Inferior parietal cortex (tissue), 1 donor: ENCODE measurements around the gene TENT5A.
A peak's percentile ranks its signal among the peaks of the same experiment; 100 is the strongest.

Experiments
- DNase-seq: peaks from one replicate; pipeline ENCODE4 v3.0.0-alpha.2; 2016; ENCODE audit errors: extremely low spot score

The TENT5A gene

DNA sequence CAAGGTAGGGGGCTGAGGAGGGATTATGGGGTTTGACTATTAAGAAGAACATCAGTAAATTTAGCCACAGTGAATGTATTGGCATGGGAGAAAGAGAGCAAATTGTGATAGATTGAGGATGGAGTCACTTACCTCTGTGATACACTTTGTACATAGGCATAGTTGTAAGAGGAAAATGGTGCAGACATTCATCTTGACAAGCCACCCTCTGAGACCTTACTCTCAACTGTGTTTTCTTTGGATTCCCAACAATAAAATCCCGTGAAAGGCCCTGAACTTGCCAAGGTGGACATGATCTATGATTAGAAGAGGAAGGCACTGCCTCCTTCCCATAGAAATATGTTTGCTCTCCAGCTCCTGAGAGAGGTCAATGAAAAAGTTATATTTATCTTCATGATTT is 18.6 kb upstream of the TENT5A start:
- DNase-seq = no peak

DNA sequence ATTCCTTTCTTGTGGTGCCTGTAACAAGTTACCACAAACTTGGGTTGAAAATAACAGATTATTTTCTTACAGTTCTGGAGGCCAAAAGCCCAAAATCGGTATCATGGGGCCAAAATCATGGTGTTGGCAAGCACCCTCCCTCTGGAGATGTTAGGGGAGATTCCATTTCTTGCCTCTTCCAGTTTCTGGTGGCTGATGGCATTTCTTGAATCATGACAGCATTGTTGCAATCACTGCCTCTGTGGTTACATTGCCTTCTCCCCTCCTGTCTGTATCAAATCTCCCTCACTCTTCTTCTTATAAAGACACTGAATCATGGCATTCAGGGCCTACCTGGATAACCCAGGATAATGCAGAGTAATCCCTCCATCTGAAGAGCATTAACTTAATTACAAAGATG is 17.9 kb upstream of the TENT5A start:
- DNase-seq = no peak

DNA sequence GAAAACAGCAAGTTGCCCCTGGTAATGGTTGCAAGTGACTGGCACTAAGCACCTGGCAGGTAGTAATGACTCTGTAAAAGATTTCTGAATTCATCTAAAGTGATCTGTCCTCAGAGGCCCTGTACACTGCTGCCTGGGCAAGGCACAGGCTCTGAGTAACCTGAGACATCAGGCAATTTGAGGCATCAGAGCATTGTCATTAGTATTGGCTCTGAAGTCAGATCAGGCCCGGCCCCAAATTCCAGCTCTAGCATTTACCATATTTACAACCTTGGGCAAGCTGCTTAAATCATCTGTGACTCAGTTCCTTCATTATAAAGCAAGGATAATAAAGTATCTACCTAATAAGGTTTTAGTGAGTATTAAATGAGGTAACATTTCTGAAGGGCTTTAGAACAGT is 17.3 kb upstream of the TENT5A start:
- no peak for DNase-seq

DNA sequence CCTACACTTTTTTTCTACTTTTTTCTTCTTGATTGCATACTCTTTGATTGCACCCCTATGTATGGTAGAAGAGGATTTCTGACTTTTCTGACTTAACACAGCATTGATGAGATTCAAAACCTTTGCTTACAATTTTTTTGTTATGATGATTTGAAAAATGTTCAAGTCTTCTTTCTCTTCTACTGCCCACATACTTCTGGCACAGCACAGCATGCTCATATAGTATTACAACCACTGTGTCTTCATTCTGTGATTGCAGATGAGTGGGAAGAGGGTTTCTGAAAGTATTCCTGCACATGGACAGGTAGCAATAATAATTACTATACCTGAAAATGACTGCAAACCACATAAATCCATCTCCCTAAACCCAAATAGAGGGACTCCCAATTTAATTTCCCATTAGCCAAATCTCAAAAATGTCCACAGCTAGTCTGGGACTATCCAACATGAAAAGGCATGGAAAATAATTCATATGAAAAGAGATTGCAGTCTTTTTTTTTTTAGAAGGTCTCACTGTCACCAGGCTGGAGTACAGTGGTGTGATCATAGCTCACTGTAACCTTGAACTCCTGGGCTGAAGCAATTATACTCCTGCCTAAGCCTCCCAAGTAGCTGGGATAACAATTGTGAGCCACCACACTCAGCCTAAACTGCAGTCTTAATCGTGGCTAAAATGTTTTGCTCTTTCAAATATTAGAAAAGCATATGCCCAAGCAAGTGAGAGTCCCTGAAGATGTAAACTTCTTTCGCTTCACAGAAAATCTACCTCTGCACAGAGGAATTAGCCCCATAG is 15.9 kb upstream of the TENT5A start:
- no peak for DNase-seq

DNA sequence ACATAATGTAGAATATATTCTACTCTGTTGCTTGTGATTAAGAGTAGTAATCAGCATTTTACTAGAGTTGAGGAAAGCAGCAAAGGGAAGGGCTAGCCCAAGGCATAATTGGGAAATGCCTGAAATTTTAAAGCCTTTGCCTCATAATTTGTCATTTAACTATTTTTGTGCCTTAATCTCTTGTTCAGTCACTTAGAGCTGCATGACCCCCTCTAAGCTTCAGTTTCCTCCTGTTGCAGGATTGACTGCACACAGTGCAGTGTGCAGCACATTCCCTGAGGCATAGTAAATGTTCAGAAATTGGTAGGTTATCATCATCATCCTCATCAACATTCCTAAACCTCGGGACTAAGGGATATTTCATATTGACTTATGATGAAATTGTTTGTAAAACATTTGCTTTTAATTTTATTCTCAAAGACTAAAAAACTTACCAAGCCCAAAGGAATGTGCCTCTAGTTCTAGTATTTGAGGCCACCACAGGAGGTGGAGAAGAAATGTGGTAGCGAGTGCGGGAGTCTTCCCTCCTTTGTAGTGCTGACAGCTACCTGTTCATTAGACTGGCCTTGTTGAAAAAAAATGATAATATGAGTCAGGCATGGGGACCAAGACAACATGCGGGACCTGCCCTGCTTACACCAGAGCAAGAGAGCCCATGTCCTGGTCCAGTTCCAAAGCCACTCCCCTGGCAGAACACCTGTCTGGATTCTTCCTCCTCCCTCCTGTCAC is 14.8 kb upstream of the TENT5A start:
- DNase-seq = no peak

DNA sequence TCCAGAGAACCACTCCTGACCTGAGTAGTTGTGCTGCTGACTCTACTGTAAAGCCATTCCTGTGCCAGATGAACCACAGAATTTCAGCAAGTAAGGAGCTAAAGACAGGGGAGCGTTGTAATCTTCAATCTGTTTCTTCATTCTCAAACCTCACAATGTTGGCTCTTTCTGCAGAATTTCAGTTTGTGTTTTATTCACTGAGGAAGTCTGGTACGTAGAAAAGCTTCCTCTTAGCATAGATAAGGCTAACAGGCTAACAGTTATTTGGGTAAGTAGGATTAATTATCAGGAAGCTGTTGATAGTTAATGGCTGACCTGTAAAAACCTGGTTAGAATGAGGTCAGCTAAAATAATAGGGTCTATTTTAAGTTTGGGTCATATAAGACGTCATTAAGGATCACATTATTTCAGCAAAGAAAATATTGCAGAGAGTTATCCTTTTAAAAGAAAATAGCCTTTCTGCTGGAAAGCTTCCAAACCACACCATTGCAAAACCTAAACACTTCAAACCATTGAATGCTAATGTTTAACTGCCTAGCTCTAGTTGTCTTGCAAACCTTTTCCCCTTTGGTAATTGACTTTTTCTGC is 14.1 kb upstream of the TENT5A start:
- DNase-seq = peak; percentile 5

DNA sequence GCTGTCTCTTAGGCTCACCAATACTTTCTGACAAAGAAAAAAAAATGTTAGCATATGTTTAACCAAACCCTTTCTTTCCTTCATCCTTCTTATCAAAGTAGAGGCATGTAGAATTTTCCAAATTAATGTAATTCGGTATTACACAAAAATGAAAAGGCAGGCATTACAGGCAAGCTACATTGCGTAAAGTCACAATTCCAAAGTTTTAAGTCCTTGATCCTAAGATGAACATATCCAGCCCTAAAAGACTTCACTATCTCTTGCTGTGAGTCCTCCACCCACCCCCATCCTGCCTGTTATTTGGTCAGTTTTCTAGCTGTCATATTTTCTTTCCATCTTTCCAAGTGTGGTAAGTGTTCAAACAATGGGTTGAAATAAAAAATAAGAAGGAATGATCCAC is 12.1 kb upstream of the TENT5A start:
- no peak for DNase-seq

DNA sequence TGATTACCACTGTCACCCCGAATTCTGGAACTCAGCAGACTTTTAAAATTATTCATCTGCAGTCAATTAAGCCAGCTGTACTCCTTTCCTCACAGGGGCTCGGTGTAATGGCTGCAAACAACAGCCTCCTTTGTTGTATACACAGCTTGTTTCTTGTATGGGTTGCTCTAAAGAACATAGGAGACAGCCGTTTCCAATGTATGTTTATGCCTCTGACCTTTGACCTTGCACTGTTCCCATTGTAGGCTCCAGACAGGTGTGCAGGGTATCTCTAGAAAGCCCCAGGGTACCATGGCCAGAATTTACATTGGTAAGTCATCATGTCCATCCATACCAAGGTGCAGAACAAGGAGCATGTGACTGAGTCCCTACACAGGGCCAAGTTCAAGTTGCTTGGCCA is 11.5 kb upstream of the TENT5A start:
- DNase-seq = no peak

DNA sequence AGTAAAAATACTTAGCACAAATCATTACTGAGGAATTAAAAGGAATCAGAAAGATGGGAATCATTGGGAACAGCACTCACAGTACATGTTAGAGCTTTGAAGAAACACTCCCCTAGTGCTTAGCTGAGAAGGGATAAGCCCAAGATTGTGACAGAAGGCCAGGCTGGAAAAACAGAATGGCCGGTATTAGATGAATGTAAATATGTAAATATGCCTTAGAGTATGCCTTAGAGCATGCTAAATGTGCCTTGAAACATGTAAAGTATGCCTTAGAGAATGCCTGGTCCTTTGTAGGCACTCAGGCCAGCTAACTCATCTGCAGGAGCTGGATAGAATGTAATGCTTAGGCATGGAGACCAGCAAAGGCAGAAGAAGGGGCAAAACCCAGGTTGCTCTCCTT is 10.6 kb upstream of the TENT5A start:
- DNase-seq = no peak

DNA sequence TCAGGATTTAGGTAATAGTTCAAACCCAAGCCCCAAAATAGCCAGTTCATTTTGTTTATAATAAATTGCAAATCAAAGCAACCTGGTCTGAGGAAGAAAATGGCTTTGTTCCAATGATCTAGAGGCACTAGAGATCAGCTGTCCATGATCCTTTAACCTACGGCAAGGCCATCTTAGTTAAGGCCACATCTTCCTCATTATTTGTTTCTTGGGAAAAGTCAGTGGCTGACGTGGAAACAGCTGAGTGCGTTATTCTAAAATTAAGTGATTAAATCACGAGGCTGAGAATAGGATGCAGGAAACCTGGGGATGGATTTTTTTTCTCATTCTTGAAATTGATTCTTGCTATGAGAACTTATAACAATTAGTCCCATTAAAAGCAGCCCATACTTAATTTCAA is 10.1 kb upstream of the TENT5A start:
- DNase-seq = no peak

DNA sequence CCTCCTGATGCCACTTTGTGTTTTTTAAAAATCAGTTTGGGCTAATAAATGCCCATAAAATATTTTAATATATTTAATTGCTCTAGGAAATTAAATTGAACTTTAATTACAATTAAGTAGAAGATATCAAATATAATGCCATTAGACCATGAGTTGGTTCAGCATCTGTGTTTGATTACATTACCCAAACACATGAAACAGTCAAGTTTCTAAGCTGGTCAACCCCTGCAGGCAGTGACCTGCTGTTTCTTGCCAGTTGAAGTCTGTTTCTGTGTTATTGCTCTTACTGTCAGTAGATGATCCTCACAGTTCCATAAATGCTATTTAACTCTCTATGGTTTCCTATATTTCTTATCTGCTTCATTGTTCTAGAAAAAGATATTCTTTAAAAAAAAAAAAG is 9.7 kb upstream of the TENT5A start:
- DNase-seq = no peak

DNA sequence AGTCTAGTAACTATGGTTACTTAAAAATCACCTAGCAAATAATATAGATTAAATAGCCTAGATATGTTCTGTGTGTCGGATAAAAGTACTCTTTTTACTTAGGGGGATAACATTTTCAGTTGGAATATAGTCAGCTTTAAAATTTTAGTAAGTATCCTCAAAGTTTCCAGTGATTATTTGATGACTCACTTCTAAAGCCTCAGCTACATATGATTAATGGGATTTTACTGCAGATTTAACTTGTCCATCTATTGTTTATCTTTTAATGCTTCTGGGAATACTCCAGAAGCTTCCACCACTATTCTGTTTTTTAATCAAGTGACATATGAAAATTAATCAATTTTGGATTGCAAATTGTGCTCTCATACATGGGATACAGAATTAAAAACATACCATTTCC is 8.7 kb upstream of the TENT5A start:
- no peak for DNase-seq

DNA sequence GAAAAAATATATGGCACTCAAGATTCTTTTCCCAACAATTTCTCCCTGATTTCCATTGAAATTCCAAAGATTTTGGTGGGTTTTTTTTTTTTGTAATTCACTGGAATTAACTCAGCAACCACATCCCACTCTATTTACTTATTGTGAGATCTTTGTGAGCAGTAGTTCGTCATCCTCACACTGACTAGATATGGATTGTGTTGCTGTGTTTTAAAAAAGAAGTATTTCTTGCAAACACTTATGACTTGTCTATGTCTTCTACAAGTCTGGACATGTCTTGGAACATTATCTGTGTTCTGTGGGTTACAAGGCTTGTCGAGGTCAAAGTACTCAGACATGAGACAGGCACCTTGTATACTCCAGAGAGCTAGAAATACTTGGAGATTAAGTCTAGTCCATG is 7.3 kb upstream of the TENT5A start:
- no peak for DNase-seq

DNA sequence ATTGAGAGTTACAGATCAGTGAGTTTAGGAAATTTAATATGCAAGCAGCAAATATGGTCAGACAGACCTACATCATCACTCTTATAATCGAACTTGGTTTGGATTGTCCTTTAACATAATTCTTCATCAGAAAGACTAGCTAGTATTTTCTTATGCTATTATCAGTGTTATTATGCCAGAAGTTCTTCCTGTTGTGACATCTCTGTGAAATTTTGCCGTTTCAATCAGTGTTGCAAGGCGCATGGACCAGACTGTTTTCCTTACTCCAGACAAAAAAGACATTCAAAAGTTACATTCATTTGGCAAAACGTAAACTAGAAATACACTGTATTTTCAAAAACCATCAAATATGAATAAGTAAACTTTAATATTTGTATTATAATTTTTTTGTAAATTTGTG is 5.7 kb upstream of the TENT5A start:
- DNase-seq = no peak

DNA sequence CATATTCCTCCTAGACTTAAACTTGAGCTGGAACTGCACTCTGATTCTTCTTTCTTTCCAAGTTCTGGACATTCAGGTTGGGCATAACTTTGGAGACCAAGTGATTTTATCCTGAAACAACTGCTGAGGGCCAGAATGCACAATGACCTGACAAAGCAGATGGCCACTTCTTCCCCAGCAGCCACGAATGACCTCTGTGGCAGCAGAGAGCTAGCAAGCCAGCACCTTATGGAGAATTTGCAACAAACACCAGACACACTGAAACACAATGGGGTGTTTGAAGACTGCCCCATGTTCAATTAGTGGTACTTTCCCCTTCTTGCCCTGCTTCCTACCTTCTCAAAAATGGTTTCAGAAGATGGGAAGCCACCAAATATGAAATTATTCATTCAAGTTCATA is 4.2 kb upstream of the TENT5A start:
- no peak for DNase-seq

DNA sequence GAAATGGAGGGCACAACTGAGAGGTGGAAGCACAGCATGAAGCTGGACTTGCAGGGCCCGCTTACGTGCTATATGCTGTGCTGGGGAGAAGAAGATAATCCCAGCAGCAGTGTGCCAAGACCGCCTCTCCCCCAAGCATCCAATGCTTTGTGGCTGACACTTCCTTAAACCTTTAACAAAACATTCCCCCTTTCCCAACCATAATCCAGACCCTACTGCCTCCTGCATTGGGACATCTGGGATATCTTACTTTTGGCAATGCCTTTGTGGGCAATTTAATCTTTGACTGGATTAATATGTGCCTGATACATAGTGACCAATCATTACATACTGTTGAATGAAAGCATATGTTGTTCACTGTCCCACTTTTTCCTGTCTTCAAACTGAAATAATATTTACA is 3.1 kb upstream of the TENT5A start:
- DNase-seq = no peak

DNA sequence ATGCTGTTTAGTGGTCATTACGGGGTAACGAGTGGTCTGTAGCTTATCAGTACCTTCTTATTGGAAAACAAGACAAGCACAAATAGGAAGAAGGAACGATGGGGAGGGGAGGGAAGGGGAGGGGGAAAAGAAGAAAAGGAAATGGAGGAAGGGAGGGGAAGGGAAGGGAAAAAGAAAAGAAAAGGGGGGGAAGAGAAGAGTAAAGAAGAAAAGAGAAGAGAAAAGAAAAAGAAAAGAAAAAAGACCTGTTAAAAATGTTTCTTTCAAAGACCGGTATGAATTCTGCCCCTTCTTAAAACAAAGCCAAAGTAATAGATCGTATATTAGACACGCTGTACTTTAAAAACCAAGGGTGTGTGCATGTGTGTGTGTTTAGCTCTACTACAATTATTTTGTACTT is 2.4 kb upstream of the TENT5A start:
- DNase-seq = no peak

DNA sequence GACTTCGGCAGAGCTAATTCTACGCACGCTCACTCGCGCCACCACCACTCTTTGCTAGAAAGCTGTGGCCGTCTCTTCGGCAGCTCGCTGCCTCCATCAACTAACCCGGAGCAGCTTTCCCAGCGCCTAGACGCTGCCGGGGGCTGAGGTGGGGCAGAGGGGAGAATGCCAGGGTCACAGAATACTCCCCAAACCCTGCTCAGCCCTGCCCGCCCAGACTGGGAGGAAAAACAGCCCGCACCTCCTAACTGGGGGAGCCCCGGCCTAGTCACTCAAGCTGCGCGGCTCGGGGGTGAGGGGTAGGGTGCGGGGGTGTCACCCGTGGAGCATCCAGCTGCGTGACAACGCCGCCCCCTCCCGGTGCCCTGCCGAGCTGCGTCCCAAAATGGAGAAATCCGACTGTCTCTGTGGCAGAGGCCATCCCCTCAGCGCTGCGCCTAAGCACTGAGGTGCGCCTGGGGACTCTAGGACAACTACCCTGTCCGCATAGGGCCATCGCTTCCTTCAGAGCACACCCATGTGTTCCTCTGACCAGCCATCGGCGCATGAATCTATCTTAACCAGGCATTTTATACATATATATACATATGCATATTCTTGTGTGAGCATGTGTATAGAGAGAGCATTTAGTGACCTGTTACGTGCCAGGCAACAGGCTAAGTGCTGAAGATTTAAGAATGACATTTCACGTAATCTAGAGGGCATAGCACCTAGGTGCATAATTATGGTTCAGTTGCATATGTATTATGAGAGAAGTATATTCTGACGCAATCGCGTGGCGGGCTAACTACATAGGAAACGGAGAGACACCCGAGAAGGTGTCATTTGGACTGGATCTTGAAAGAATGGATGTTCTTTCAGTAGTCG is 1.5 kb upstream of the TENT5A start:
- peak; percentile 64 for DNase-seq

DNA sequence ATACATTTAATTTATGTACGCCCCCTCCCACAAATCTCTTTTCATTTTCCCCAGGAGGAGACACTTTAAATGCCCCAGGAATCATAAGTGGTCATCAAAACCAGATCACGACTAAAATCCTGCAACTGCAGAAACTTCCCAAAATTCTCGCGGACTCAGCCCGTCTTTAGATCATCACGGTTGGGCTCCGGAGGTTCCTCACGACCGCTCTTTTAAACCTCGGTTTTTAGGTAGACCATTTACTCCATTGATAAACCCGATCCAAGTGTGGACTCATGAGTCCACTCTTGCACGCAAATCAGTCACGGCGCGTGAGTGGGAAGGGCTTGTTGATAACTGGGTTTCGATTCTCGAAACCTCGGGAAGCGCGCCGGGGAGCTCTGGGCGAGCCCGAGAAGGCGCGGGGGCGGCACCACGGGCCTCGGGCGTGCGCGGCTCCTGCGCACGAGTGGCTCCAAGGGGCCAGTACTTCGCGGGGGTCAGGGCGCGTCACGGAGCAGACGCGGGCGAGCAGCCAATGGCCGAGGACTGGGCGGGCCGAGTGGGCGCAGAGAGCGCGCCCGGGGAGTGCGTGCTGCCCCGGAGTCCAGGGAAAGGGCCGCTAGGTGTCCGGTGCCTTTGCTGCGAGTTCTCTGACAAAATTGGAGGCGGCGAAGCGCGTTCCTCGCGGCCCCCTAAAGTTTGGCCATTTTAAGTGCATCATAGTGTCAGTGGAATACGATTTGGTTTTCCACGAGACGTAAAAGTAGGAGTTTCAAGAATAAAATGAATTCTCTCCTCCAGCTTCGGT is 635 bp upstream of the TENT5A start:
- DNase-seq = peak; percentile 61

DNA sequence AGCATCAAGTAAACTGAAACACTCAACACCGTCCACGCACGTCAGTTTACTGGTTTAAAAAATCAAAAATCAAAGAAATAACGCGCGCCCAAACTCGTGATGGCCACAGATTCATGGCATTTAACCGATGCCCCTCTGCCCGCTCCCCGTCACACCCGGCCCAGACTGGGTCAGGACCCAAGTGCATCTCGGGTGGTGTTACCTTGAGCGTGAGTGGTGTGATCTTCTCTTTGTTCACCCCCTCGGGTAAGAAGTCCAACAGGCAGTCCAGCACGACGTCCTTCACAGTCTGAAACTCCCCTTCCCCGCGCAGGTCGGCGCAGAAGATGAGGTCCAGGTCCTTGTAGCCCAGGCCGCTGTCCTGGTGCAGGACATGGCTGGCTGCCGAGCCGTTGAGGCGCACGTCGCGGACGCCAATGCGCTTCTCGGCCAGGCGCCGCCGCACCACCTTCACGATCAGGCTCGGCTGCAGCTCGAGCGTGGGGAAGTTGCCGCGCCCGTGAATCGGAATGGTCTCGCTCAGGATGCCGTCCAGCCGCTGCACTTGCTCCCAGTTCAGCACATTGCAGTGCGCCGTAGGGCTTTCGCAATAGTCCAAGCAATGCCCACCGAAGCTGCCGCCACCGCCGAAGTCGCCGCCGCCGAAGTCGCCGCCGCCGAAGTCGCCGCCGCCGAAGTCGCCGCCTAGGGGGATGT is 945 bp downstream of the TENT5A start:
- no peak for DNase-seq
